ENCODE results near the gene SLC44A5. TPM values are rescaled to one million over a fixed set of nuclear protein-coding genes. Genes with fewer than 3 reads are reported as not detected.

Gene SLC44A5
- total and polyA plus RNA-seq, 2 experiments from 2014 or later, result 3.3 to 11.7 TPM

GRCh38 chr1:75440274-75440673 lies 170.6 kb downstream of the SLC44A5 start (continued):
- TF ChIP-seq ETS1 (IDR thresholded peaks at IDR 0.05), result no peak
- no peak for TF ChIP-seq NANOG (IDR thresholded peaks at IDR 0.05; ENCODE audit: borderline replicate concordance)
- TF ChIP-seq ZNF114 (CRISPR knock-in tag; IDR thresholded peaks at IDR 0.05), result no peak
- no peak for TF ChIP-seq JUNB (IDR thresholded peaks at IDR 0.05; ENCODE audit: unreplicated experiment)

DNA sequence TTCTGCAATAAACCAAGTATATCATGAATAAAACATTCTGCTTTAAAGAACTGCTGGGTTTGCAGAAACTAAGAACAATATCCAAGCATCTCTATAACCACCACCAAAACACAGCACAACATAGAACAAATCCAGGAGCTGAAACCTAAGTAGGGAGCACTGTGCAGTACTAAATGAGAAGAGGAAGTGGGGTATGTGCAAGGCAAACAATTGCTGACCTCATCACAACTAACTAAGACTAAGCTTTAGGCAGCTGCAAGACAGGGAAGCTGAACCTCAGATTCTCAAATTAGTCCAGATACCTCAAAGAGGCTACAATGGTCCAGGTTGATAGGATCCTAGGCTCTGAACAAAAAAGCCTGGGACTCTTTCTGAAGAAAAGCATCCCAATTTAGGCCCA lies 172.6 kb downstream of the SLC44A5 start:
- H3F3A ChIP-seq (replicated peaks; ENCODE audit: low read depth), result no peaks in the 10 kb centered on the region
- no peak overlapping the region for H3K27ac ChIP-seq (ENCODE audit: low read depth)
- no peaks in the 10 kb centered on the region for H3K4me1 ChIP-seq (ENCODE audit: insufficient read depth)
- no peak overlapping the region for H3K4me3 ChIP-seq
- H3K27me3 ChIP-seq (ENCODE audit: insufficient read depth), result no peaks in the 10 kb centered on the region
- H3K27me3 Mint-ChIP-seq (ENCODE audit: insufficient read depth, low read depth, poor library complexity), result no peaks in the 10 kb centered on the region
- DNase-seq (ENCODE audit: low spot score) (no peak), ATAC-seq (no peak)
- H3K4me1 Mint-ChIP-seq, result peaks cover 3% of the 10 kb centered on the region; the same call in 2 of the 3 replicates
- no peak overlapping the region for H3K4me3 Mint-ChIP-seq
- no peaks in the 10 kb centered on the region for H3K9me2 ChIP-seq (ENCODE audit: insufficient read depth)
- no peaks in the 10 kb centered on the region for H3K79me2 ChIP-seq (replicated peaks; ENCODE audit: insufficient read depth)
- H3K27ac Mint-ChIP-seq, result no peak overlapping the region
- TF ChIP-seq POLR2AphosphoS5 (IDR thresholded peaks at IDR 0.05; ENCODE audit: low read depth), result no peak
- TF ChIP-seq, protein P1, sequence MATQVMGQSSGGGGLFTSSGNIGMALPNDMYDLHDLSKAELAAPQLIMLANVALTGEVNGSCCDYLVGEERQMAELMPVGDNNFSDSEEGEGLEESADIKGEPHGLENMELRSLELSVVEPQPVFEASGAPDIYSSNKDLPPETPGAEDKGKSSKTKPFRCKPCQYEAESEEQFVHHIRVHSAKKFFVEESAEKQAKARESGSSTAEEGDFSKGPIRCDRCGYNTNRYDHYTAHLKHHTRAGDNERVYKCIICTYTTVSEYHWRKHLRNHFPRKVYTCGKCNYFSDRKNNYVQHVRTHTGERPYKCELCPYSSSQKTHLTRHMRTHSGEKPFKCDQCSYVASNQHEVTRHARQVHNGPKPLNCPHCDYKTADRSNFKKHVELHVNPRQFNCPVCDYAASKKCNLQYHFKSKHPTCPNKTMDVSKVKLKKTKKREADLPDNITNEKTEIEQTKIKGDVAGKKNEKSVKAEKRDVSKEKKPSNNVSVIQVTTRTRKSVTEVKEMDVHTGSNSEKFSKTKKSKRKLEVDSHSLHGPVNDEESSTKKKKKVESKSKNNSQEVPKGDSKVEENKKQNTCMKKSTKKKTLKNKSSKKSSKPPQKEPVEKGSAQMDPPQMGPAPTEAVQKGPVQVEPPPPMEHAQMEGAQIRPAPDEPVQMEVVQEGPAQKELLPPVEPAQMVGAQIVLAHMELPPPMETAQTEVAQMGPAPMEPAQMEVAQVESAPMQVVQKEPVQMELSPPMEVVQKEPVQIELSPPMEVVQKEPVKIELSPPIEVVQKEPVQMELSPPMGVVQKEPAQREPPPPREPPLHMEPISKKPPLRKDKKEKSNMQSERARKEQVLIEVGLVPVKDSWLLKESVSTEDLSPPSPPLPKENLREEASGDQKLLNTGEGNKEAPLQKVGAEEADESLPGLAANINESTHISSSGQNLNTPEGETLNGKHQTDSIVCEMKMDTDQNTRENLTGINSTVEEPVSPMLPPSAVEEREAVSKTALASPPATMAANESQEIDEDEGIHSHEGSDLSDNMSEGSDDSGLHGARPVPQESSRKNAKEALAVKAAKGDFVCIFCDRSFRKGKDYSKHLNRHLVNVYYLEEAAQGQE (IDR thresholded peaks at IDR 0.05; ENCODE audit: unreplicated experiment), result no peak
- TF ChIP-seq STAT1 (IDR thresholded peaks at IDR 0.05; ENCODE audit: unreplicated experiment), result no peak
- no peak for TF ChIP-seq NANOG (IDR thresholded peaks at IDR 0.05; ENCODE audit: borderline replicate concordance)
- TF ChIP-seq, protein P2, sequence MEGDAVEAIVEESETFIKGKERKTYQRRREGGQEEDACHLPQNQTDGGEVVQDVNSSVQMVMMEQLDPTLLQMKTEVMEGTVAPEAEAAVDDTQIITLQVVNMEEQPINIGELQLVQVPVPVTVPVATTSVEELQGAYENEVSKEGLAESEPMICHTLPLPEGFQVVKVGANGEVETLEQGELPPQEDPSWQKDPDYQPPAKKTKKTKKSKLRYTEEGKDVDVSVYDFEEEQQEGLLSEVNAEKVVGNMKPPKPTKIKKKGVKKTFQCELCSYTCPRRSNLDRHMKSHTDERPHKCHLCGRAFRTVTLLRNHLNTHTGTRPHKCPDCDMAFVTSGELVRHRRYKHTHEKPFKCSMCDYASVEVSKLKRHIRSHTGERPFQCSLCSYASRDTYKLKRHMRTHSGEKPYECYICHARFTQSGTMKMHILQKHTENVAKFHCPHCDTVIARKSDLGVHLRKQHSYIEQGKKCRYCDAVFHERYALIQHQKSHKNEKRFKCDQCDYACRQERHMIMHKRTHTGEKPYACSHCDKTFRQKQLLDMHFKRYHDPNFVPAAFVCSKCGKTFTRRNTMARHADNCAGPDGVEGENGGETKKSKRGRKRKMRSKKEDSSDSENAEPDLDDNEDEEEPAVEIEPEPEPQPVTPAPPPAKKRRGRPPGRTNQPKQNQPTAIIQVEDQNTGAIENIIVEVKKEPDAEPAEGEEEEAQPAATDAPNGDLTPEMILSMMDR (conservative IDR thresholded peaks at IDR 0.05; ENCODE audit: low read depth in 2 of 2), result no peak
- no peak for TF ChIP-seq ZNF462 (CRISPR knock-in tag; IDR thresholded peaks at IDR 0.05)
- no peaks in the 10 kb centered on the region for H3K36me3 Mint-ChIP-seq (ENCODE audit: low read depth)
- H3K36me3 ChIP-seq (ENCODE audit: insufficient read depth), result no peaks in the 10 kb centered on the region
- no peaks in the 10 kb centered on the region for H3K9me3 Mint-ChIP-seq
- H2AFZ ChIP-seq, result no peak overlapping the region
- no peak overlapping the region for H3K4me2 ChIP-seq
- H4K20me1 ChIP-seq (replicated peaks; ENCODE audit: insufficient read depth), result no peaks in the 10 kb centered on the region
